AG04450 (cell line): Measurements from ENCODE around the gene RANBP9. TPM values are rescaled to one million over a fixed set of nuclear protein-coding genes. Genes with fewer than 3 reads are reported as not detected.

Experiments used
- CTCF ChIA-PET: fragments of 300-600, 350-600 bp; formaldehyde crosslinking; extraction: SDS; loops from one replicate; lab custom pipeline; 2022; ENCODE audit warnings: antibody characterized with exemption, inconsistent platforms; lab: Charles Lee
- POLR2A ChIA-PET: fragments of 350-600 bp; formaldehyde crosslinking; extraction: SDS; loops from one replicate; lab custom pipeline; 2021; ENCODE audit warnings: antibody characterized with exemption, inconsistent platforms; lab: Yijun Ruan, JAX
- DNase-seq: peaks from one replicate; pipeline ENCODE4 v3.0.0-alpha.2; 2011; ENCODE audit warnings: low read depth, low spot score
- H3K27ac ChIP-seq: one replicate; pipeline ENCODE4 v1.5.1; 2012; ENCODE audit warnings: low read depth, low read length, control low read depth
- H3K27me3 ChIP-seq: one replicate; pipeline ENCODE4 v1.6.0; 2012; ENCODE audit warnings: low read length; ENCODE audit not compliant: control insufficient read depth, insufficient read depth
- H3K4me3 ChIP-seq: 2 replicates; pipeline ENCODE4 v1.5.1; 2011; ENCODE audit warnings: mild to moderate bottlenecking, low read depth, low read length, control low read depth
- H3K9me3 ChIP-seq: 2 replicates; pipeline ENCODE4 v1.5.1; 2012; ENCODE audit warnings: low read length; ENCODE audit not compliant: control insufficient read depth, insufficient read depth
- polyA plus RNA-seq: library from polyadenylated mRNA; depleted of rRNA; stranded (reverse); fragments of >200 nt; gene quantifications from 2 replicates; pipeline ENCODE4 v1.2.3, GENCODE V29; 2011
- TF ChIP-seq, protein P1 (sequence below): IDR thresholded peaks from 2 replicates; pipeline ENCODE4 v1.5.1; 2011; ENCODE audit warnings: low read depth, low read length, control low read depth, inconsistent platforms

RANBP9 gene
- polyA plus RNA-seq, 1 experiment, result 37.7 TPM

DNA sequence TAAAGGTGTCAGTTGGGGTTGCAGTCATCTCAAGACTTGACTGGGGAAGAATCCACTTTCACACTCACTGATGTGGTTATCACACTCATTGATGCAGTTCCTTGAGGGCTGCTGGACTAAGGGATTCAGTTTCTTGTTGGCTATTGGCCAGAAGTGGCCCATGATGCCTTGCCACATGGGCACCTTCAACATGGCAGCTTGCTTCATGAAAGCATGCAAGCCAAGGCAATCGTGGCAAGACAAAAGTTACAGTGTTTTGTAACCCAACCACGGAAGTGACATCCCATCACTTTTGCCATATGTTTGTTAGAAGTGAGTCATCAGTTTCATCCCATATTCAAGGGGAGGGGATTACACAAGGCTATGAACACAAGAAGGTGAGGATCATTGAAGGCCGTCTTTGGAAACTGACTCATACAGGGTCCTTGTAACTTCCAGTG lies 3.8 kb upstream of the RANBP9 start:
- POLR2A ChIA-PET, result no interaction called here
- Histone ChIP-seq H3K9me3 (peaks cover 10% of the 10 kb centered on the region), H3K27ac (no peak overlapping the region), H3K4me3 (no peak overlapping the region), H3K27me3 (no peaks in the 10 kb centered on the region)
- CTCF ChIA-PET, result no interaction called here
- no peak for DNase-seq
- TF ChIP-seq, protein P1, sequence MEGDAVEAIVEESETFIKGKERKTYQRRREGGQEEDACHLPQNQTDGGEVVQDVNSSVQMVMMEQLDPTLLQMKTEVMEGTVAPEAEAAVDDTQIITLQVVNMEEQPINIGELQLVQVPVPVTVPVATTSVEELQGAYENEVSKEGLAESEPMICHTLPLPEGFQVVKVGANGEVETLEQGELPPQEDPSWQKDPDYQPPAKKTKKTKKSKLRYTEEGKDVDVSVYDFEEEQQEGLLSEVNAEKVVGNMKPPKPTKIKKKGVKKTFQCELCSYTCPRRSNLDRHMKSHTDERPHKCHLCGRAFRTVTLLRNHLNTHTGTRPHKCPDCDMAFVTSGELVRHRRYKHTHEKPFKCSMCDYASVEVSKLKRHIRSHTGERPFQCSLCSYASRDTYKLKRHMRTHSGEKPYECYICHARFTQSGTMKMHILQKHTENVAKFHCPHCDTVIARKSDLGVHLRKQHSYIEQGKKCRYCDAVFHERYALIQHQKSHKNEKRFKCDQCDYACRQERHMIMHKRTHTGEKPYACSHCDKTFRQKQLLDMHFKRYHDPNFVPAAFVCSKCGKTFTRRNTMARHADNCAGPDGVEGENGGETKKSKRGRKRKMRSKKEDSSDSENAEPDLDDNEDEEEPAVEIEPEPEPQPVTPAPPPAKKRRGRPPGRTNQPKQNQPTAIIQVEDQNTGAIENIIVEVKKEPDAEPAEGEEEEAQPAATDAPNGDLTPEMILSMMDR, result no peak

- no peaks in the 10 kb centered on the region for H3K27me3 ChIP-seq
- H3K27ac ChIP-seq, result no peak overlapping the region
- DNase-seq, result no peak
- TF ChIP-seq, protein P1, result no peak
- ChIA-PET CTCF (no interaction called here), POLR2A (no interaction called here)
- peak overlapping the region; percentile 67 for H3K4me3 ChIP-seq
- peaks cover 7% of the 10 kb centered on the region for H3K9me3 ChIP-seq
Observed at GRCh38 chr6:13712599-13712898, 914 bp upstream of the RANBP9 start.

- H3K4me3 ChIP-seq, result peak overlapping the region; percentile 78
- CTCF ChIA-PET, result interaction anchor here (2.9 kb wide), 1 partner anchor 10 kb away, joined by 9 read pairs; no protein-coding TSS in a partner anchor
- TF ChIP-seq, protein P1, result no peak
- POLR2A ChIA-PET, result interaction anchor here (1.2 kb wide), 1 partner anchor 15 kb away, joined by 3 read pairs; no protein-coding TSS in a partner anchor
- H3K27me3 ChIP-seq, result no peaks in the 10 kb centered on the region
- H3K9me3 ChIP-seq, result peaks cover under 1% of the 10 kb centered on the region; the same call in 1 of the 2 replicates
- no peak overlapping the region for H3K27ac ChIP-seq
- DNase-seq, result no peak
Observed at GRCh38 chr6:13711324-13711732, 307 bp downstream of the RANBP9 start.

GRCh38 chr6:13710552-13711323 lies 897 bp downstream of the RANBP9 start:
- Histone ChIP-seq H3K27ac (no peak overlapping the region), H3K27me3 (no peaks in the 10 kb centered on the region), H3K9me3 (peaks cover 2% of the 10 kb centered on the region; the same call in 1 of the 2 replicates), H3K4me3 (peak overlapping the region; percentile 78)
- DNase-seq, result no peak
- CTCF ChIA-PET, result interaction anchor here (1.0 to 2.9 kb wide), 5 partner anchors 10 to 86 kb away, joined by 3 to 14 read pairs (median 6); no protein-coding TSS in a partner anchor
- POLR2A ChIA-PET, result interaction anchor here (1.1 to 1.2 kb wide), 2 partner anchors 15 to 136 kb away, joined by 3 read pairs; partner anchors contain the start of gene SIRT5
- TF ChIP-seq, protein P1, result no peak
